GM19463 (cell line): Measurements from ENCODE around the gene SDR42E1.
"Not testable (repeated sequence)": the region's sequence is repeated elsewhere in the genome, so short reads cannot be mapped to it uniquely, and the experiment has no call there.

Source experiments
- ATAC-seq: cut with Tn5 transposase; IDR thresholded peaks from one replicate; pipeline ENCODE4 v1.9.1; 2021; ENCODE audit warnings: mild to moderate bottlenecking, moderate library complexity; ENCODE audit not compliant: unreplicated experiment

Gene SDR42E1

DNA sequence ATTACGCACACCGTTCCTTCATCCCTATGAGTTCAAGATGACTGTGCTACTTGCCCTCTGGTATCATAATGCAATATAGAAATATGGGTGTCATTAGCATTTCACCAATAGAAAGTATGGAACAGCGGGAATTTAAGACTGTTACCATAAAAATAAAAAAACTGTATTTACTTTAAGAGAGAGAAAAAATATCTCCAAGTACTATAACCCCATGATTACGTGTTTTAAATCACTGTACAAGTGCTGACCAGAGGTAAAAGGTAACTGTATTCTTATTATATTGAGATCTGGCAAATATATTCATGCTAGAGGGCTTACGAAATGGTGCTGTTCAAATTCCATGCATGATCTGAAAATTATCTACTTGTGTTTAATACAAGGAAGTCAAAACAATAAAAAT, 5.2 kb downstream of the SDR42E1 start:
- ATAC-seq: no peak

DNA sequence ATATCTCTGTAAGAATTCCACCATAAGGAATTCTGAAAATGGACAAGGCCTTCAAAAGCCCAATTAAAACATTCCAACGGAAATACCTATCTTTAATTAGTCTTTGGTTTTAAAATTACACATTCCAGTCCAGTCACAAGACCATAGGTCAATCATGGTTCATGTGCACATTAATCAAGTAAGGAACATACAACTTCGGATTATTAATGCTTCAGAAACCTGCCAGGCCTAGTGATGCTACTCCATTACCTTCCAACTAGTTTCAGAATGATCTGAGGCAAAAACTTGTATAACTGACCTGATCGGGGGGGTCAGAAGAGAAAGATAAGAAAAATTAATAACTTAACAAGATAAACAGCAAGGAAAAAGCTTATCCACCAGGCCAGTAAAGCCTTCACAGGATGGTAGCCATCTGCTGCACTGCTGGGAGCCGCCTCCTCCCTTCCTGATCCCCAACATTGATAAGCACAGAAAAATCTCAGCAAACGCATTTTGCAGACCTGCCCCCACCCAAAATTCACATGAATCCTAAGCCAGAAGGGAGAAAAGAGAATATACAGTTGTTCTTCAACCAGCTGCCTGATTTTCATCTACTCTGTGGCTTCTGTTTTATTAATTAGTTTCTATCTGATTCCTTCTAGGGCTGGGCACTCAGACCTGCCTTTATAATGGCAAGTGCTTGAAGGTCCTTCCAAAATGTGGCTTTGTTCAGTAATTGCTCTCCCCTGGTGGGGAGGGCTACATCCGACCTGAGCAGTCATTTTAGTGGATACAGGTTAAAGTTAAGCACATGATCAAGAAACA, 6.0 kb downstream of the SDR42E1 start:
- ATAC-seq: no peak

DNA sequence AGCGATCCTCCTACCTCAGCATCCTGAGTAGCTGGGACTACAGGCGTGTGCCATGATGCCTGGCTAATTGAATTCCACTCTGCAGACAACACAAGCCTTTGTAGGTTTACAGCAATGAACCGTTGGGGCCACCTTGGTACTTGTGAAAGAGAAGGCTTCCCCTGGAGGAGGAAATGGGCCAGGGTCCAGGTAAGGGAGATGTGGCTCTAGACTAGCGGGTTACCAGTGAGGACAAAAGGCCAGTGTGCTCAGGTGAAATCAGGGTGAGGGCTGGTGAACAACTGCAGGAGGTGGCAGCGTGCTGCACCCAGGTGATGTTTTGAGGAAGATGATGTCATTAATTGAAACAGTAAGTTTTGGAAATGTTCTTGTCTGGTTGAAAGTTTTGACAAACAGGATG, 6.7 kb downstream of the SDR42E1 start:
- ATAC-seq: no peak

DNA sequence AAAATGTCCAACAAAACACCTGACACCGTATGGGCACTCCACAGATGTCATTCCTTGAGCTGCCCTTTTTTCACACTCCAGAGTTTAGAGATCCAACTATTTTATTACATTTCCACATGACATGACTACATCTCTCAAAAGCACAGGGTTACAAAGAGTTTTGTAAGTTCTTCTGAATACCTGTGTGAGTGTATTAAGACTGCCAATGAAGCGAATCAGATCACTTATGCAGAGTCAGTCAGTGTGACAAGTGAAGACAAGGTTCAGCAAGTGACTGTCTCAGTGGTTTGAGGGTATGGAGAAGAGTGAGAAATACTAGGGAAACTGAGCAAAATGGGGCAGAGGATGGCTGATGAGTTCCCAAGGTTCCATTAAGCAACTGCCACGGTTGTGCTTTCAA, 8.4 kb downstream of the SDR42E1 start:
- no peak for ATAC-seq

GRCh38 chr16:81997738-81998137, 13.5 kb downstream of the SDR42E1 start:
- no peak for ATAC-seq

- ATAC-seq: no peak
These were observed 14.4 kb downstream of the SDR42E1 start for GRCh38 chr16:81996664-81997509.

DNA sequence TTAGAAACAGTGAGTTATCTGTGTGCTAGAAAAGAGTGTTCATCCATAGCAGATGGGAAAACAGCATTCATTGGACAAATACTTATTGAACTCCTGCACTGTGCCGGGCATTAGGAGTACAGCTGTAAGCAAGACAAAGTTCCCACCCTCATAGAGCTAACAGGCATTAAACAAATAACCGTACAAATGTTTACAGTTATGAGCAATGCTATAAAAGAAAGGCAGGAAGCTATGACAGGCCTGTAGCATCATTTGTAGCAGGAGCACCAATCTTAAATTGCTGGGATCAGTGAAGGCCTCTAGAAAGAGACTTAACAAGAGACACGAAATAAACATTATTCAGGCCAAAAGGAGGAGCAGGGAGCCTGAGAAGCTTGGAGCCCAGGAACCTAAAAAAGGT, 15.6 kb downstream of the SDR42E1 start:
- no peak for ATAC-seq

GRCh38 chr16:81994485-81994884, 16.8 kb downstream of the SDR42E1 start:
- no peak for ATAC-seq

- no peak for ATAC-seq
These were observed 18.4 kb downstream of the SDR42E1 start for GRCh38 chr16:81992859-81993258.

DNA sequence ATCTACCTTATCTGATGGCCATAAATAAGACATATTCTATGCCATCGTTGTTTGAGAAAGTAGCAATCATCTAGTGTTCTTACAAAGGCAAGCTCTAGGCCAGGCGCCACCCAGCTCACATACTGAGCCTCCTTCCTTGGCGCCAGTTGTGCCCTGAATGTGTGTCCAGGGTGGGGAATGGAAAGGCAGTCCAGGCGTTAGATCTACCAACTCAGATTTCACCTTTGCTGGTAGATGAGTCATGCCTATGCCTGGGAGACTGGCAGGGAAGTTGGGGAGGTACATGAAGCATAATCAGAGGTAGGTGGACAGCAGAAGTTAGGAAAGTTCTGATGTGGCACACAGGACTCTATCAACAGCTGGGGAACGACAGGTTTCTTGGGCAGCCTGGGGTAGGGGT, 23.6 kb downstream of the SDR42E1 start:
- ATAC-seq: no peak

GRCh38 chr16:81987121-81987520, 24.1 kb downstream of the SDR42E1 start:
- ATAC-seq: no peak

DNA sequence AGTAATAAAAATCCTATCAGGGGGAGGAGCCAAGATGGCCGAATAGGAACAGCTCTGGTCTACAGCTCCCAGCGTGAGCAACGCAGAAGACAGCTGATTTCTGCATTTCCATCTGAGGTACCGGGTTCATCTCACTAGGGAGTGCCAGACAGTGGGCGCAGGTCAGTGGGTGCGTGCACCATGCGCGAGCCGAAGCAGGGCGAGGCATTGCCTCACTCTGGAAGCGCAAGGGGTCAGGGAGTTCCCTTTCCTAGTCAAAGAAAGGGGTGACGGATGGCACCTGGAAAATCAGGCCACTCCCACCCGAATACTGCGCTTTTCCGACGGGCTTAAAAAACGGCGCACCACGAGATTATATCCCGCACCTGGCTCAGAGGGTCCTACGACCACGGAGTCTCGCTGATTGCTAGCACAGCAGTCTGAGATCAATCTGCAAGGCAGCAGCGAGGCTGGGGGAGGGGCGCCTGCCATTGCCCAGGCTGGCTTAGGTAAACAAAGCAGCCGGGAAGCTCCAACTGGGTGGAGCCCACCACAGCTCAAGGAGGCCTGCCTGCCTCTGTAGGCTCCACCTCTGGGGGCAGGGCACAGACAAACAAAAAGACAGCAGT, 33.8 kb downstream of the SDR42E1 start:
- not testable (repeated sequence) for ATAC-seq

DNA sequence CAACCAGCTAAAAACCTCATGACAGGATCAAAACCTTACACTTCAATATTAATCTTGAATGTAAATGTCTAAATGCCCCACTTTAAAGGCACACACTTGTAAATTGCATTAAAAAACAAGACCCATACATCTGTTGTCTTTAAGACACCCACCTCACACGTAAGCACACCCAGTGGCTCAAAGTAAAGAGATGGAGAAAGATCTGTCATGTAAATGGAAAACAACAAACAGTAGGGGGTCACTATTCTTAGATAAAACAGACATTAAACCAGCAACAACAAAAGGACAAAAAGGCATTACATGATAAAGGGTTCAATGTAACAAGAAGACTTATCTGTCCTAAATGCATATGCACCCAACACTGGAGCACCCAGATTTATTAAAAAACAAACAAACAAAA, 35.6 kb downstream of the SDR42E1 start:
- ATAC-seq: no peak

- ATAC-seq: no peak
These were observed 37.5 kb downstream of the SDR42E1 start for GRCh38 chr16:81973737-81974136.

DNA sequence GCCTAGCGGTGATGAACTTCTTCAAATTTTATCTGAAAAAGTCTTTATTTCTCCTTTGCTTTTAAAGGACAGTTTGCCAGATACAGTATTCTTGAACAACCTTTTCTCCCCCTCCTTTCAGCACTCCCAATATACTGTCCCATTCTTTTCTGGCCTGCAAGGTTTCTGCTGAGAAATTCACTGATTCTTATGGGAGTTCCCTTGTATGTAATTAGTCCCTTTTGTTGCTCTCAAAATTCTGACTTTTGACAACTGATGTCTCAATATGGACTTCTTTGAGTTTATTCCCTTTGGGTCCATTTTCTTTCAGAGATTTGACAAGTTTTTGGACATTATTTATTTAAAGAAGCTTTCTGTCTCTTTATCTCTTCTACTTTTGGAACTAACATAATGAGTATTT, 39.4 kb downstream of the SDR42E1 start:
- ATAC-seq: no peak

- ATAC-seq: no peak
These were observed 43.9 kb downstream of the SDR42E1 start for GRCh38 chr16:81967358-81967757.

DNA sequence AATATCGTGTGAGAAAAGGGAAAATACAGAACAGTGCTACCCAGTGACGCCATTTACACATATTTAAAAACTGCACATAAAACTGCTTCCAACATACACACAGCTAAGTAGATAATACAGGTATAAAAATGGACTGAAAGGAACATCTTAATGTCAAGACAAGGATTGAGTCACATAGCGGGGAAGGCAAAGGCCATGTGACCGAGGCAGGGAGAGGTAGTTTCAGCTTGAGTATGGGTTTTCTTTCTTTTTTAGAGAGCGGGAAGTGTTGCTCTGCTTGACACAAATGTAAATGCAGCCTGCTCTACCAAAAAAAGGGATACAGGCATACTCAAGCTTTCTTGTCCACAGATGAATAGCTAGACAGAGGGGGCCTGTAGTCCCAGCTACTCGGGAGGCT, 46.5 kb downstream of the SDR42E1 start:
- ATAC-seq: no peak

- ATAC-seq: no peak
These were observed 54.9 kb downstream of the SDR42E1 start for GRCh38 chr16:81956213-81956948.

DNA sequence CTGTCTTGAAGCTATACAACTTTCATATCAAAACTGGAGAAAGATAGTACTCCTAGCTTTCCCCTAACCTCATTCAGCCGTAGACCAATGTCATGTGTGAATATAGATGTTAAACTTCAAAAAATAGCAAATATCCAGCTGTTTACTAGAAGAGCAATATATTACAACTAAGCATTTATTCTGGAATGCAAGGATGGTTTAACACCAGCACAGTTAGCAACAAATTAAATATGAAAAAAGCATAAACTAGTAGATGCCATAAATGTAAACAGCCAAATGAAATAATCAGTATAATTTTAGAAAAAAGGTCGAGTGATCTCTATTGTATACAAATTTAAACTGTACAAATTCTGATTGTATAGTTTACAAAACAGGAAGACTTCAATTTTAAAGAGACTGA, 59.7 kb downstream of the SDR42E1 start:
- ATAC-seq: no peak

- no peak for ATAC-seq
These were observed 65.1 kb downstream of the SDR42E1 start for GRCh38 chr16:81946206-81946605.

DNA sequence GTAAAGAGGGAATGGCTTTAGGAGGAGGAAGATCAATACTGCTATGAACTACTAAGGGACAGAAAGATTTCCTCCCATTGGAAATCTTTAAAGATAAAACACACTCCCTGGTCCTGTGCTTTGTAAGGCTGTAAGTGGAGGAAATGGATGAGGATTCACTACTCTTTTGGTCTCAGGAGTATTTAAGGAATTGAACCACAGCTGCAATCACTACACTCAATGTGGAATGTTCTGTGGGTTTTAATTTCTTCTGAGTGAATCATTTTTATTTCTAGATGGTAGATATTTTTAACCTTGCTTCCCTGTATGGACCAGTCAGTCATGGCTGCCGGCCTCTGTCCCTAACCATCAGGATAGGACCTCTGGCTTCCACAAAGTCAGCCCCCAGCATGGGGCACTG, 65.6 kb downstream of the SDR42E1 start:
- no peak for ATAC-seq
